HEK293 (cell line): ENCODE measurements around the gene HOATZ.

ENCODE experiments used
- CTCF ChIA-PET: fragments of 350-600 bp; formaldehyde crosslinking; extraction: SDS; loops from one replicate; lab custom pipeline; 2021; ENCODE audit warnings: antibody characterized with exemption; lab: Yijun Ruan, JAX
- POLR2A ChIA-PET: fragments of 300-600 bp; formaldehyde crosslinking; extraction: SDS; loops from one replicate; lab custom pipeline; 2020; ENCODE audit warnings: antibody characterized with exemption, inconsistent platforms; lab: Yijun Ruan, JAX
- H3K27ac ChIP-seq: fragments of 200-500 bp; sonication (Bioruptor generic); 2 replicates; pipeline ENCODE4 v1.5.1; 2014; ENCODE audit warnings: low read depth, low read length, control low read depth, inconsistent platforms; ENCODE audit errors: extremely low read depth
- H3K36me3 ChIP-seq, 2 experiments: fragments of 200-500 bp in 1 of 2; sonication (Bioruptor generic) in 1 of 2; 1 replicate in 1 of 2; 2 replicates in 1 of 2; pipeline ENCODE4 v1.5.1; 2014 to 2017; ENCODE audit warnings: inconsistent platforms in 2 of 2, low read length in 2 of 2; ENCODE audit not compliant: control insufficient read depth in 2 of 2, insufficient read depth in 1 of 2
- H3K4me1 ChIP-seq: fragments of 200-500 bp; sonication (Bioruptor generic); 2 replicates; pipeline ENCODE4 v1.5.1; 2014; ENCODE audit warnings: mild to moderate bottlenecking, low read length, inconsistent platforms; ENCODE audit not compliant: control insufficient read depth, insufficient read depth
- H3K4me3 ChIP-seq: 2 replicates; pipeline ENCODE4 v1.5.1; 2011; ENCODE audit warnings: low read depth, mild to moderate bottlenecking, control low read depth, low read length, moderate library complexity
- H3K9me3 ChIP-seq: fragments of 200-500 bp; sonication (Bioruptor generic); 2 replicates; pipeline ENCODE4 v1.5.1; 2014; ENCODE audit warnings: low read depth, low read length, inconsistent platforms; ENCODE audit not compliant: control insufficient read depth, insufficient read depth
- BCL11A ChIP-seq: fragments of 450-650 bp; formaldehyde crosslinking; IDR thresholded peaks from 2 replicates; pipeline ENCODE4 v1.5.1; 2016; ENCODE audit warnings: low read depth, missing biosample characterization, missing genetic modification characterization
- KLF9 ChIP-seq: fragments of 450-650 bp; formaldehyde crosslinking; IDR thresholded peaks from 2 replicates; pipeline ENCODE4 v1.5.1; 2016; ENCODE audit warnings: missing biosample characterization, missing genetic modification characterization, low read depth
- OSR2 ChIP-seq: fragments of 450-650 bp; formaldehyde crosslinking; IDR thresholded peaks from 2 replicates; pipeline ENCODE4 v1.5.1; 2016; ENCODE audit warnings: missing biosample characterization, missing genetic modification characterization
- YY2 ChIP-seq: fragments of 450-650 bp; formaldehyde crosslinking; IDR thresholded peaks from 2 replicates; pipeline ENCODE4 v1.5.1; 2016; ENCODE audit warnings: missing biosample characterization, missing genetic modification characterization
- ZBTB20 ChIP-seq: fragments of 450-650 bp; formaldehyde crosslinking; IDR thresholded peaks from 2 replicates; pipeline ENCODE4 v1.5.1; 2016; ENCODE audit warnings: missing biosample characterization, missing genetic modification characterization
- ZFP3 ChIP-seq: fragments of 450-650 bp; formaldehyde crosslinking; IDR thresholded peaks from 2 replicates; pipeline ENCODE4 v1.5.1; 2016; ENCODE audit warnings: low read depth, missing biosample characterization, missing genetic modification characterization
- ZIC2 ChIP-seq: fragments of 450-650 bp; formaldehyde crosslinking; IDR thresholded peaks from 2 replicates; pipeline ENCODE4 v1.5.1; 2016; ENCODE audit warnings: missing biosample characterization, missing genetic modification characterization
- ZNF214 ChIP-seq: fragments of 450-650 bp; formaldehyde crosslinking; IDR thresholded peaks from 2 replicates; pipeline ENCODE4 v1.5.1; 2017; ENCODE audit warnings: missing biosample characterization, mild to moderate bottlenecking, missing genetic modification characterization, borderline replicate concordance
- ZNF221 ChIP-seq: fragments of 450-650 bp; formaldehyde crosslinking; IDR thresholded peaks from 2 replicates; pipeline ENCODE4 v1.5.1; 2017; ENCODE audit warnings: missing biosample characterization, missing genetic modification characterization, borderline replicate concordance
- ZNF274 ChIP-seq, 2 experiments: fragments of 200-500 bp in 1 of 2; fragments of 450-650 bp in 1 of 2; sonication (Bioruptor generic) in 1 of 2; formaldehyde crosslinking in 1 of 2; IDR thresholded peaks; 2 replicates each; pipeline versions ENCODE4 v1.5.1 to v1.6.1; 2014 to 2016; ENCODE audit warnings: borderline replicate concordance in 1 of 2, inconsistent platforms in 1 of 2, low read length in 1 of 2, missing biosample characterization in 1 of 2, missing genetic modification characterization in 1 of 2
- ZNF433 ChIP-seq: fragments of 450-650 bp; formaldehyde crosslinking; IDR thresholded peaks from 2 replicates; pipeline ENCODE4 v1.5.1; 2016; ENCODE audit warnings: missing biosample characterization, missing genetic modification characterization, low read depth
- ZNF48 ChIP-seq: fragments of 450-650 bp; formaldehyde crosslinking; IDR thresholded peaks from 2 replicates; pipeline ENCODE4 v1.5.1; 2016; ENCODE audit warnings: missing biosample characterization, missing genetic modification characterization
- ZNF571 ChIP-seq: fragments of 450-650 bp; formaldehyde crosslinking; IDR thresholded peaks from 2 replicates; pipeline ENCODE4 v1.5.0; 2017; ENCODE audit warnings: missing biosample characterization, missing genetic modification characterization
- ZNF624 ChIP-seq: fragments of 450-650 bp; formaldehyde crosslinking; IDR thresholded peaks from 2 replicates; pipeline ENCODE4 v1.5.1; 2017; ENCODE audit warnings: missing biosample characterization, missing genetic modification characterization
- ZNF670 ChIP-seq: fragments of 450-650 bp; formaldehyde crosslinking; IDR thresholded peaks from 2 replicates; pipeline ENCODE4 v1.5.1; 2016; ENCODE audit warnings: missing biosample characterization, missing genetic modification characterization, low read depth
- ZNF768 ChIP-seq: fragments of 450-650 bp; formaldehyde crosslinking; IDR thresholded peaks from 2 replicates; pipeline ENCODE4 v1.5.1; 2018; ENCODE audit warnings: missing biosample characterization, mild to moderate bottlenecking, missing genetic modification characterization
- ZNF837 ChIP-seq: fragments of 450-650 bp; formaldehyde crosslinking; IDR thresholded peaks from 2 replicates; pipeline ENCODE4 v1.5.1; 2016; ENCODE audit warnings: missing biosample characterization, missing genetic modification characterization
- ZSCAN23 ChIP-seq: fragments of 450-650 bp; formaldehyde crosslinking; IDR thresholded peaks from 2 replicates; pipeline ENCODE4 v1.5.1; 2016; ENCODE audit warnings: missing biosample characterization, missing genetic modification characterization
- TF ChIP-seq, protein P1 (sequence below): fragments of 450-650 bp; formaldehyde crosslinking; IDR thresholded peaks from 2 replicates; pipeline ENCODE4 v1.5.1; 2016; ENCODE audit warnings: missing biosample characterization, missing genetic modification characterization
- TF ChIP-seq, protein P2 (sequence below): fragments of 450-650 bp; formaldehyde crosslinking; IDR thresholded peaks from 2 replicates; pipeline ENCODE4 v1.5.1; 2016; ENCODE audit warnings: missing biosample characterization, missing genetic modification characterization, borderline replicate concordance
- TF ChIP-seq, protein P3 (sequence below): fragments of 450-650 bp; formaldehyde crosslinking; IDR thresholded peaks from 2 replicates; pipeline ENCODE4 v1.5.1; 2017; ENCODE audit warnings: missing biosample characterization, mild to moderate bottlenecking, missing genetic modification characterization, moderate library complexity
- TF ChIP-seq, protein P4 (sequence below): fragments of 450-650 bp; formaldehyde crosslinking; IDR thresholded peaks from 2 replicates; pipeline ENCODE4 v1.5.1; 2016; ENCODE audit warnings: missing biosample characterization, missing genetic modification characterization

The HOATZ gene

DNA sequence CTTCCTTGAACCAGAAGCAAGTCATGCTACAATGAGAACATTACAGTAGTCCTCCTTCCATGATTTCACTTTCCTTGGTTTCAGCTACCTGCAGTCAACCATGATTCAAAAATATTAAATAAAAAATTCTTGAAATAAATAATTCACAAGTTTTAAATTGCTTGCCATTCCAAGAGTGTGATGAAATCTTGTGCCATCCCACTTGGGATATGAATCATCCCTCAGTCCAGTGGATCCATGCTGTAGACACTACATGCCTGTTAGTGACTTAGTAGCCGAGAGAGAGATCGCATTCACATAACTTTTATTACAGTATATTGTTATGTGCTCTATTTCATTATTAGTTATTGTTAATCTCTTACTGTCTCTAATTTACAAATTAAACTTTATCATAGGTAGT lies 6.0 kb downstream of the HOATZ start:
- TF ChIP-seq YY2 (tag by site-specific recombination) (no peak), ZFP3 (tag by site-specific recombination) (no peak), ZSCAN23 (tag by site-specific recombination) (no peak), ZNF48 (no peak), ZNF768 (tag by site-specific recombination) (no peak), ZNF221 (tag by site-specific recombination) (no peak), ZNF837 (no peak), ZBTB20 (no peak), BCL11A (no peak), ZNF571 (tag by site-specific recombination) (no peak), ZNF274 (IDR thresholded peaks at IDR 0.05; ENCODE audit: low read length) (no peak), ZNF274 (tag by site-specific recombination; IDR thresholded peaks at IDR 0.05; ENCODE audit: borderline replicate concordance) (no peak)
- TF ChIP-seq, all 188 proteins: peak for 0
- POLR2A ChIA-PET = no interaction called here

DNA sequence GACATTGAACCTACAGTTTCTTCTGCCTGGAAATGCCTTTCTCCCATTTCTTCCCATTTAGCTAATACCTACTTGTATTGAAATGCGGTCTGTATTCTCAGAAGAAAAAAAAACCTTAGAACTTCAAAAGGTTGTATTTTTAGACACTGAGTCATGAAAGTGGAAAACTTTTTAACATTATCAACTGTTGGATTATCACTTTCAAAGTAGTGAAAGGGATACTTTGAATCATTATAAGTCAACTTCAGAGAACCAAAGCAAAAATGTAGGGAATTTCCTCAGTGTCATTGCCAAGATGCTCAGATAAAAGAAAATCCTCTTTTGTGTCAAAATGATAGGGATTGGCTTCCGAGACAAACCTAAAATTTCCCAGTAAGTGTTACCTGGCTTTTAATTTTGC lies 6.6 kb downstream of the HOATZ start:
- Histone ChIP-seq H3K4me3 (no peak overlapping the region), H3K36me3 (no peaks in the 10 kb centered on the region), H3K4me1 (no peaks in the 10 kb centered on the region), H3K9me3 (no peaks in the 10 kb centered on the region), H3K27ac (no peak overlapping the region)
- ChIA-PET CTCF (no interaction called here), POLR2A (no interaction called here)
- no peak for TF ChIP-seq ZNF624
- TF ChIP-seq YY2 (tag by site-specific recombination) = no peak
- no peak for TF ChIP-seq ZIC2 (tag by site-specific recombination)
- TF ChIP-seq ZNF670 (tag by site-specific recombination) = no peak
- no peak for TF ChIP-seq ZNF433 (tag by site-specific recombination)
- no peak for TF ChIP-seq KLF9
- TF ChIP-seq, protein P1, sequence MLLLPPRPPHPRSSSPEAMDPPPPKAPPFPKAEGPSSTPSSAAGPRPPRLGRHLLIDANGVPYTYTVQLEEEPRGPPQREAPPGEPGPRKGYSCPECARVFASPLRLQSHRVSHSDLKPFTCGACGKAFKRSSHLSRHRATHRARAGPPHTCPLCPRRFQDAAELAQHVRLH (tag by site-specific recombination) = no peak
- no peak for TF ChIP-seq OSR2 (tag by site-specific recombination)
- TF ChIP-seq, protein P2, sequence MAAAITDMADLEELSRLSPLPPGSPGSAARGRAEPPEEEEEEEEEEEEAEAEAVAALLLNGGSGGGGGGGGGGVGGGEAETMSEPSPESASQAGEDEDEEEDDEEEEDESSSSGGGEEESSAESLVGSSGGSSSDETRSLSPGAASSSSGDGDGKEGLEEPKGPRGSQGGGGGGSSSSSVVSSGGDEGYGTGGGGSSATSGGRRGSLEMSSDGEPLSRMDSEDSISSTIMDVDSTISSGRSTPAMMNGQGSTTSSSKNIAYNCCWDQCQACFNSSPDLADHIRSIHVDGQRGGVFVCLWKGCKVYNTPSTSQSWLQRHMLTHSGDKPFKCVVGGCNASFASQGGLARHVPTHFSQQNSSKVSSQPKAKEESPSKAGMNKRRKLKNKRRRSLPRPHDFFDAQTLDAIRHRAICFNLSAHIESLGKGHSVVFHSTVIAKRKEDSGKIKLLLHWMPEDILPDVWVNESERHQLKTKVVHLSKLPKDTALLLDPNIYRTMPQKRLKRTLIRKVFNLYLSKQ (tag by site-specific recombination) = no peak
- no peak for TF ChIP-seq ZFP3 (tag by site-specific recombination)
- no peak for TF ChIP-seq ZNF214 (tag by site-specific recombination)
- TF ChIP-seq, protein P3, sequence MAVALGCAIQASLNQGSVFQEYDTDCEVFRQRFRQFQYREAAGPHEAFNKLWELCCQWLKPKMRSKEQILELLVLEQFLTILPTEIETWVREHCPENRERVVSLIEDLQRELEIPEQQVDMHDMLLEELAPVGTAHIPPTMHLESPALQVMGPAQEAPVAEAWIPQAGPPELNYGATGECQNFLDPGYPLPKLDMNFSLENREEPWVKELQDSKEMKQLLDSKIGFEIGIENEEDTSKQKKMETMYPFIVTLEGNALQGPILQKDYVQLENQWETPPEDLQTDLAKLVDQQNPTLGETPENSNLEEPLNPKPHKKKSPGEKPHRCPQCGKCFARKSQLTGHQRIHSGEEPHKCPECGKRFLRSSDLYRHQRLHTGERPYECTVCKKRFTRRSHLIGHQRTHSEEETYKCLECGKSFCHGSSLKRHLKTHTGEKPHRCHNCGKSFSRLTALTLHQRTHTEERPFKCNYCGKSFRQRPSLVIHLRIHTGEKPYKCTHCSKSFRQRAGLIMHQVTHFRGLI = no peak
- TF ChIP-seq, protein P4, sequence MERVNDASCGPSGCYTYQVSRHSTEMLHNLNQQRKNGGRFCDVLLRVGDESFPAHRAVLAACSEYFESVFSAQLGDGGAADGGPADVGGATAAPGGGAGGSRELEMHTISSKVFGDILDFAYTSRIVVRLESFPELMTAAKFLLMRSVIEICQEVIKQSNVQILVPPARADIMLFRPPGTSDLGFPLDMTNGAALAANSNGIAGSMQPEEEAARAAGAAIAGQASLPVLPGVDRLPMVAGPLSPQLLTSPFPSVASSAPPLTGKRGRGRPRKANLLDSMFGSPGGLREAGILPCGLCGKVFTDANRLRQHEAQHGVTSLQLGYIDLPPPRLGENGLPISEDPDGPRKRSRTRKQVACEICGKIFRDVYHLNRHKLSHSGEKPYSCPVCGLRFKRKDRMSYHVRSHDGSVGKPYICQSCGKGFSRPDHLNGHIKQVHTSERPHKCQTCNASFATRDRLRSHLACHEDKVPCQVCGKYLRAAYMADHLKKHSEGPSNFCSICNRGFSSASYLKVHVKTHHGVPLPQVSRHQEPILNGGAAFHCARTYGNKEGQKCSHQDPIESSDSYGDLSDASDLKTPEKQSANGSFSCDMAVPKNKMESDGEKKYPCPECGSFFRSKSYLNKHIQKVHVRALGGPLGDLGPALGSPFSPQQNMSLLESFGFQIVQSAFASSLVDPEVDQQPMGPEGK = no peak

More for the DNA sequence above, 6.0 kb downstream of the HOATZ start:
- CTCF ChIA-PET = no interaction called here
- no peaks in the 10 kb centered on the region for H3K4me1 ChIP-seq
- H3K36me3 ChIP-seq = no peaks in the 10 kb centered on the region
- no peak overlapping the region for H3K27ac ChIP-seq
- no peaks in the 10 kb centered on the region for H3K9me3 ChIP-seq
- no peak overlapping the region for H3K4me3 ChIP-seq
